ENCODE data around the gene CTDSP1.
A peak's percentile ranks its signal among the peaks of the same experiment; 100 is the strongest.

Gene CTDSP1

DNA sequence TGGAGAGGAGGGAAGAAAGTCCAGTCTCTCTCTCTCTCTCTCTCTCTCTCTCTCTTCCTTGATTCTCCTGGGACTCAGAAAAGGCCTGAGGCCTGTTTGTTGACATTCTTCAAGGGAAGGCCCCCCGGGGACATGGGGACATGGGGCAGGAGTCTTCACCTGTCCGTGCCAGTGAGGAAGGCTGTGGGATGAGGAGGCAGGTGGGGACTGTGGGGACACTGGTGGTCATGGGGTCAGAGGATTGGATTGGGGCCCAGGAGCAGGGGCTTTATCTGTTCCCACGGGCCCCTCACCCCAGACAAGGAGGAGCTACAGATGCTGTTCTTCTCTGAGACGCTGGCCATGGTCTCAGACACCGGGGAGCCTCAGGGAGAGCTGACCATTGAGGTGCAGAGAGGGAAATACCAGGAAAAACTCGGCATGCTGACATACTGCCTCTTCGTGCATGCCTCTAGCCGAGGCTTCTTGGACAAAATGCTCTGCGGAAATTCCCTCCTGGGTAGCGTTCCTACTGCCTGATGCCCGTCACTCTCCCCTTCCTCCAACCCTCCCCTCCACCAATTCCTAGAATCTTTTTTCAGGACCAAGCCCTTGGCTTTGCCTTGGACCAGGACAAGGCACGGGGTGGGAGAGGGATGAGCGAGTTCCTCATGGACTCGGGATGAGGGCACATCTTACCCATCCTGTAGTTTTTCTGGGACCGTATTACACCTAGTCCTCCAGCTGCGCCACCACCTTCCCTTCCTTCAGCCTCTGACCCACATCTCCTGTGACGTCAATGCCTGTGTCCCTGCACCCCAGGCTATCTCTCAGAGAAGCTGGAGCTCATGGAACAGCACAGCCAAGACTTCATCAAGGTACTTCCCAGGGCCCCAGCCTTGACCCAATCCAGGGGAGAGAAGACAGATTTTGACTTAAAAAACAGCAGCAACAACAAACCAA is 42.2 kb upstream of the CTDSP1 start:
- Histone ChIP-seq H2AK5ac (ENCODE audit: low read length) (peak overlapping the region; percentile 18), H3K4me3 (ENCODE audit: low read depth, low read length) (peak overlapping the region; percentile 3), H3K79me1 (ENCODE audit: low read length) (peaks cover 14% of the 10 kb centered on the region), H3K79me2 (ENCODE audit: control insufficient read depth, insufficient read depth, low read length, poor library complexity) (no peaks in the 10 kb centered on the region), H3K4me1 (ENCODE audit: control insufficient read depth in 1 of 2, insufficient read depth in 2 of 2, low read length in 2 of 2) (peaks cover 15 to 27% of the 10 kb centered on the region in 2 experiments), H3K27me3 (ENCODE audit: insufficient read depth, low read length) (no peaks in the 10 kb centered on the region), H3K9me3 (ENCODE audit: insufficient read depth, low read depth, low read length) (peaks cover 6% of the 10 kb centered on the region), H3K36me3 (ENCODE audit: control insufficient read depth in 1 of 2, insufficient read depth in 2 of 2, low read length in 2 of 2) (no peaks in the 10 kb centered on the region), H2BK12ac (ENCODE audit: low read length) (peak overlapping the region; percentile 16), H3K23ac (ENCODE audit: low read length) (no peak overlapping the region), H4K91ac (ENCODE audit: low read depth, low read length) (peak overlapping the region; percentile 94), H2AFZ (ENCODE audit: insufficient read depth, low read length, poor library complexity) (no peak overlapping the region), H2BK120ac (ENCODE audit: insufficient read depth, low read length, poor library complexity) (peak overlapping the region; percentile 67), H3K4me2 (ENCODE audit: low read length) (peak overlapping the region; percentile 4), H3K18ac (ENCODE audit: low read length) (peak overlapping the region; percentile 11), H4K8ac (ENCODE audit: low read depth, low read length) (peak overlapping the region; percentile 34), H3K9ac (ENCODE audit: low read length) (no peak overlapping the region), H3K4ac (ENCODE audit: low read depth, low read length) (no peak overlapping the region), H4K12ac (ENCODE audit: low read depth, low read length) (no peak overlapping the region), H3K14ac (ENCODE audit: low read length) (peak overlapping the region; percentile 21), H2BK5ac (ENCODE audit: low read depth, low read length, poor library complexity) (peak overlapping the region; percentile 78), H3K27ac (ENCODE audit: low read depth, low read length) (peak overlapping the region; percentile 18)
- peak; percentile 97 to 98 for DNase-seq
- no CpG with 5 or more reads among the region's 17 CpGs for WGBS (ENCODE audit: extremely low coverage, insufficient coverage, insufficient read length)

DNA sequence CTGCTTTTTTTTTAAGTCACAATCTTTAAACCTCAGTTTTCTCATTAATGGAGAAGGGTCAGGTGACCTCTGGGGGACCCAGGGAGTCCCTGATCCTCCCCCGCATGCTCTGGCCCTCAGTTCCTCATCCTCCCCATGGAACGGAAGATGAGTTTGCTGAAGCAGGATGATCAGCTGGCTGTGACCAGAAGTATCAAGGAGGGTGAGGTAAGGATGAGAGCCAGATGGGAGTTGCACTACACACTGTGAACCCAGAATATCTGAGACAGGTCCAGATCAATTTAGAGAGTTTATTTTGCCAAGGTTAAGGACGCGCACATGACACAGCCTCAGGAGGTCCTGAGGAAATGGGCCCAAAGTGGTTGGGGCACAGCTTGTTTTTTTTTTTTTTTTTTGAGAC is 39.2 kb upstream of the CTDSP1 start:
- no peak overlapping the region for H3K23ac ChIP-seq (ENCODE audit: low read length)
- no peak overlapping the region for H3K4me2 ChIP-seq (ENCODE audit: low read length)
- H3K4me3 ChIP-seq (ENCODE audit: low read depth, low read length) = no peak overlapping the region
- no CpG with 5 or more reads among the region's 4 CpGs for WGBS (ENCODE audit: extremely low coverage, insufficient coverage, insufficient read length)
- H2BK120ac ChIP-seq (ENCODE audit: insufficient read depth, low read length, poor library complexity) = no peak overlapping the region
- DNase-seq = peak in 1 of 2 donors; percentile 19
- H2BK5ac ChIP-seq (ENCODE audit: low read depth, low read length, poor library complexity) = no peak overlapping the region
- no peak overlapping the region for H3K9ac ChIP-seq (ENCODE audit: low read length)
- H3K9me3 ChIP-seq (ENCODE audit: insufficient read depth, low read depth, low read length) = peaks cover 5% of the 10 kb centered on the region
- H2AK5ac ChIP-seq (ENCODE audit: low read length) = no peak overlapping the region
- H2AFZ ChIP-seq (ENCODE audit: insufficient read depth, low read length, poor library complexity) = no peak overlapping the region
- H3K18ac ChIP-seq (ENCODE audit: low read length) = no peak overlapping the region
- no peak overlapping the region for H4K12ac ChIP-seq (ENCODE audit: low read depth, low read length)
- peaks cover 12% of the 10 kb centered on the region for H3K79me1 ChIP-seq (ENCODE audit: low read length)
- no peak overlapping the region for H3K14ac ChIP-seq (ENCODE audit: low read length)
- peak overlapping the region; percentile 20 for H4K91ac ChIP-seq (ENCODE audit: low read depth, low read length)
- H3K27ac ChIP-seq (ENCODE audit: low read depth, low read length) = no peak overlapping the region
- no peaks in the 10 kb centered on the region for H3K36me3 ChIP-seq (ENCODE audit: control insufficient read depth in 1 of 2, insufficient read depth in 2 of 2, low read length in 2 of 2)
- H3K79me2 ChIP-seq (ENCODE audit: control insufficient read depth, insufficient read depth, low read length, poor library complexity) = no peaks in the 10 kb centered on the region
- no peaks in the 10 kb centered on the region for H3K27me3 ChIP-seq (ENCODE audit: insufficient read depth, low read length)
- H3K4me1 ChIP-seq (ENCODE audit: control insufficient read depth in 1 of 2, insufficient read depth in 2 of 2, low read length in 2 of 2) = peaks cover 13 to 22% of the 10 kb centered on the region in 2 experiments
- no peak overlapping the region for H4K8ac ChIP-seq (ENCODE audit: low read depth, low read length)
- peak overlapping the region; percentile 33 for H2BK12ac ChIP-seq (ENCODE audit: low read length)
- no peak overlapping the region for H3K4ac ChIP-seq (ENCODE audit: low read depth, low read length)

DNA sequence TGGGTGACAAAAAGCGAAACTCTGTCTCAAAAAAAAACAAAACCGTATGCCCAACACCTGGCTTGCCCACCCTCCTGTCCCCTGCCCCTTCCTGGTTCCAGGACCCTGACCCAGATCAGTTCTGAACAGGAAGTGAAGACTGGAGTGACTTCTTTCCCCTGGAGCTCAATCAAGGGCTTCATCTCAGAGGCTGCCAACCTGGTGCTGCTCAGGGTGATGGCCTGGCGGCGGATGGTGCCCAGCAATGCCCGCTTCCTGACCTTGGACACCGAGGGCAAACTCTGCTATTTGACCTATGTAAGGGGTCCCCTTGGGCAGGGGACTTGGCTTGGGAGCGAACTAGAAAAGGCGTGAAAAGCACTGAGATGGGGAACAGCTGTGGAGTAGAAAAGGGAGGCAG is 37.1 kb upstream of the CTDSP1 start:
- no peak overlapping the region for H4K12ac ChIP-seq (ENCODE audit: low read depth, low read length)
- WGBS (ENCODE audit: extremely low coverage, insufficient coverage, insufficient read length) = no CpG with 5 or more reads among the region's 8 CpGs
- no peak overlapping the region for H4K8ac ChIP-seq (ENCODE audit: low read depth, low read length)
- no peaks in the 10 kb centered on the region for H3K27me3 ChIP-seq (ENCODE audit: insufficient read depth, low read length)
- H3K4me1 ChIP-seq (ENCODE audit: control insufficient read depth in 1 of 2, insufficient read depth in 2 of 2, low read length in 2 of 2) = peaks cover 3 to 16% of the 10 kb centered on the region in 2 experiments
- H3K4me3 ChIP-seq (ENCODE audit: low read depth, low read length) = no peak overlapping the region
- H3K23ac ChIP-seq (ENCODE audit: low read length) = no peak overlapping the region
- H4K91ac ChIP-seq (ENCODE audit: low read depth, low read length) = no peak overlapping the region
- peaks cover 7% of the 10 kb centered on the region for H3K9me3 ChIP-seq (ENCODE audit: insufficient read depth, low read depth, low read length)
- H3K9ac ChIP-seq (ENCODE audit: low read length) = no peak overlapping the region
- no peak overlapping the region for H2BK120ac ChIP-seq (ENCODE audit: insufficient read depth, low read length, poor library complexity)
- H3K14ac ChIP-seq (ENCODE audit: low read length) = no peak overlapping the region
- H3K79me2 ChIP-seq (ENCODE audit: control insufficient read depth, insufficient read depth, low read length, poor library complexity) = peaks cover 2% of the 10 kb centered on the region
- H3K4ac ChIP-seq (ENCODE audit: low read depth, low read length) = no peak overlapping the region
- H3K79me1 ChIP-seq (ENCODE audit: low read length) = peaks cover 7% of the 10 kb centered on the region
- H2AK5ac ChIP-seq (ENCODE audit: low read length) = no peak overlapping the region
- H3K36me3 ChIP-seq (ENCODE audit: control insufficient read depth in 1 of 2, insufficient read depth in 2 of 2, low read length in 2 of 2) = no peaks in the 10 kb centered on the region
- no peak overlapping the region for H2BK5ac ChIP-seq (ENCODE audit: low read depth, low read length, poor library complexity)
- DNase-seq = no peak
- no peak overlapping the region for H3K4me2 ChIP-seq (ENCODE audit: low read length)
- H3K18ac ChIP-seq (ENCODE audit: low read length) = no peak overlapping the region
- H2AFZ ChIP-seq (ENCODE audit: insufficient read depth, low read length, poor library complexity) = no peak overlapping the region
- H3K27ac ChIP-seq (ENCODE audit: low read depth, low read length) = no peak overlapping the region
- no peak overlapping the region for H2BK12ac ChIP-seq (ENCODE audit: low read length)

DNA sequence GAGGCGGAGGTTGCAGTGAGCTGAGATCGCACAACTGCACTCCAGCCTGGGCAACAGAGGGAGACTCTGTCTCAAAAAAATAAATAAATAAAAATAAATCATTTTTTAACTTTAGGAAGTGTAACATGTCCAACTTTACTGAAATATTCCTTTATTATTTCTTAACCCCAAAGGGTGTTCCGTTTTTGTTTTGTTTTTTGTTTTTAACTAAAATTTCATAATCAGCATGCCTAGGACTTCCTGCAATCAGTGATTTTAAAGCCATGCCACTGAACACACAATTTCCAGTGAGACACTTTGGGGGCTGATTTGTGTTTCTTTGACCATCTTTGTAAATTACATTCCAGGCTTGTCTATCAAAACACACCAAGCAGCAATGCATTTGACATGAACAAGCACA is 35.9 kb upstream of the CTDSP1 start:
- H4K8ac ChIP-seq (ENCODE audit: low read depth, low read length) = no peak overlapping the region
- H3K4me1 ChIP-seq (ENCODE audit: control insufficient read depth in 1 of 2, insufficient read depth in 2 of 2, low read length in 2 of 2) = peaks cover 0 to 13% of the 10 kb centered on the region in 2 experiments
- no CpG with 5 or more reads among the region's 3 CpGs for WGBS (ENCODE audit: extremely low coverage, insufficient coverage, insufficient read length)
- H3K18ac ChIP-seq (ENCODE audit: low read length) = no peak overlapping the region
- H3K4ac ChIP-seq (ENCODE audit: low read depth, low read length) = no peak overlapping the region
- peaks cover 6% of the 10 kb centered on the region for H3K79me1 ChIP-seq (ENCODE audit: low read length)
- H4K12ac ChIP-seq (ENCODE audit: low read depth, low read length) = no peak overlapping the region
- H3K4me2 ChIP-seq (ENCODE audit: low read length) = no peak overlapping the region
- peaks cover 4% of the 10 kb centered on the region for H3K9me3 ChIP-seq (ENCODE audit: insufficient read depth, low read depth, low read length)
- no peak overlapping the region for H3K14ac ChIP-seq (ENCODE audit: low read length)
- H2AK5ac ChIP-seq (ENCODE audit: low read length) = no peak overlapping the region
- H3K4me3 ChIP-seq (ENCODE audit: low read depth, low read length) = no peak overlapping the region
- no peak overlapping the region for H4K91ac ChIP-seq (ENCODE audit: low read depth, low read length)
- peaks cover 3% of the 10 kb centered on the region for H3K79me2 ChIP-seq (ENCODE audit: control insufficient read depth, insufficient read depth, low read length, poor library complexity)
- H2BK12ac ChIP-seq (ENCODE audit: low read length) = no peak overlapping the region
- H3K23ac ChIP-seq (ENCODE audit: low read length) = no peak overlapping the region
- no peaks in the 10 kb centered on the region for H3K27me3 ChIP-seq (ENCODE audit: insufficient read depth, low read length)
- no peak overlapping the region for H2BK120ac ChIP-seq (ENCODE audit: insufficient read depth, low read length, poor library complexity)
- no peak overlapping the region for H2BK5ac ChIP-seq (ENCODE audit: low read depth, low read length, poor library complexity)
- H3K27ac ChIP-seq (ENCODE audit: low read depth, low read length) = no peak overlapping the region
- no peak overlapping the region for H2AFZ ChIP-seq (ENCODE audit: insufficient read depth, low read length, poor library complexity)
- H3K9ac ChIP-seq (ENCODE audit: low read length) = no peak overlapping the region
- H3K36me3 ChIP-seq (ENCODE audit: control insufficient read depth in 1 of 2, insufficient read depth in 2 of 2, low read length in 2 of 2) = no peaks in the 10 kb centered on the region
- no peak for DNase-seq

All from trophoblast cell (in vitro differentiated cells and primary cell).